GM20000 (cell line): ENCODE measurements around the gene XPOT.

Source experiments
- DNase-seq: peaks from one replicate; pipeline ENCODE4 v3.0.0; 2012; ENCODE audit warnings: low spot score
- CTCF ChIP-seq: IDR thresholded peaks from 2 replicates; pipeline ENCODE4 v1.5.1; 2012; ENCODE audit warnings: mild to moderate bottlenecking, control low read depth; ENCODE audit errors: extremely low read depth, missing control alignments

Gene XPOT

GRCh38 chr12:64500394-64500793, 96.2 kb downstream of the XPOT start:
- TF ChIP-seq CTCF = no peak
- DNase-seq = no peak
